Subcutaneous abdominal adipose tissue (tissue), 5 donors: ENCODE results near the gene GFRA1.

ENCODE experiments used
- H3K27ac ChIP-seq: one replicate; pipeline ENCODE4 v1.7.0; 2013; ENCODE audit warnings: low read depth, mild to moderate bottlenecking, inconsistent platforms, low read length, moderate library complexity
- H3K27me3 ChIP-seq, 5 donors: one replicate each; pipeline ENCODE4 v1.7.0; 2013; ENCODE audit warnings: low read length in 5 of 5, inconsistent platforms in 1 of 5; ENCODE audit not compliant: control insufficient read depth in 5 of 5, insufficient read depth in 4 of 5
- H3K36me3 ChIP-seq, 5 donors: one replicate each; pipeline ENCODE4 v1.7.0; 2013; ENCODE audit warnings: low read length in 5 of 5; ENCODE audit not compliant: control insufficient read depth in 5 of 5, insufficient read depth in 5 of 5
- H3K4me1 ChIP-seq, 5 donors: one replicate each; pipeline ENCODE4 v1.7.0; 2013; ENCODE audit warnings: low read length in 5 of 5, mild to moderate bottlenecking in 3 of 5, moderate library complexity in 1 of 5; ENCODE audit not compliant: control insufficient read depth in 5 of 5, insufficient read depth in 5 of 5
- H3K4me3 ChIP-seq, 5 donors: one replicate each; pipeline ENCODE4 v1.7.0; 2013; ENCODE audit warnings: low read length in 5 of 5, low read depth in 1 of 5
- H3K9ac ChIP-seq, 5 donors: one replicate each; pipeline ENCODE4 v1.7.0; 2013; ENCODE audit warnings: low read length in 5 of 5, mild to moderate bottlenecking in 4 of 5, moderate library complexity in 3 of 5
- H3K9me3 ChIP-seq, 5 donors: one replicate each; pipeline ENCODE4 v1.7.0; 2013; ENCODE audit warnings: low read length in 5 of 5; ENCODE audit not compliant: control insufficient read depth in 5 of 5
- donor health status: healthy.
- donor health status: healthy.
- donor health status: healthy.
- donor health status: healthy.
- donor health status: healthy.

Gene GFRA1

DNA sequence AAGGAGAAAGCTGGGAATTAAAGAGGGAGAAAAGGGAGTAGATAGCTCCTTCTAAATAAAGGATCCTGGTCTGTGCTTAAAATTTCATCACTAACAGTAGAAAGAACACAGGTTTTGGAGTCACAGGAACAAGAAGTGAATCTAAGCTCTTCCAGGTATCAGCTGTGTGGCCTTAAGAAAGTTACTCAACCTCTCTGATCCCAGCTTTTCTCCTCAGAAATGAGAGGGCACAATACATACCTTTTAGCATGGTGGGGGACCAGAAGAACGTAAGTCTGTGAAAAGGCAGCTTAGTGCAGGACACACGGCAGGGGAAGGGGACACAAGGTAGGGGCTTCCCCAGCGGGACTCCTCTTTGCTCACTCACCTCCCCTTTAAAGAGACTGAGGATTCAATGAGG, 13.4 kb downstream of the GFRA1 start:
- no peaks in the 10 kb centered on the region for H3K9me3 ChIP-seq
- no peak overlapping the region for H3K4me3 ChIP-seq
- H3K9ac ChIP-seq = no peak overlapping the region
- no peaks in the 10 kb centered on the region for H3K36me3 ChIP-seq
- no peak overlapping the region for H3K27ac ChIP-seq
- H3K4me1 ChIP-seq = peaks cover 0 to 4% (median 0%) of the 10 kb centered on the region in 5 donors
- H3K27me3 ChIP-seq = peaks cover 0 to 3% (median 0%) of the 10 kb centered on the region in 5 donors

DNA sequence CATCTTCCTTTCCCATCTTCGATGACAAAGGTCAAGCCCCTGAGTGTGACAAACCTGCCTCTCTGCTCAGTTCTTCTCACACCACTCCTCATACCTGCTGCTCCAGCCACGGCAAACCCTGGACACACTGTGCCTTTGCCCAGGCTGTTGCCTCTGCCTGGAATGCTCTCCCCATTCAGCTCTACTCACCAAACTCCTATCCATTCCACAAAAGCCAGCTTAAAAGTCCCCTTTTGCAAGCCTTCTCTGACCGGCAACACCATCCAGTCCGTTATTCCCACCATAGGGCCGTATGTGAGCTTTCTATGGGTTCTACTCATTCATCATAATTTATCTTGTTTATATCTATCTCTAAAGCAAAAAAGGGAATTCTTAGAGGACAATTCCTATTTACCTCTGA, 15.2 kb downstream of the GFRA1 start:
- H3K27ac ChIP-seq = no peak overlapping the region
- no peaks in the 10 kb centered on the region for H3K36me3 ChIP-seq
- peaks cover 0 to 8% (median 0%) of the 10 kb centered on the region in 5 donors for H3K4me1 ChIP-seq
- H3K27me3 ChIP-seq = peaks cover 0 to 3% (median 0%) of the 10 kb centered on the region in 5 donors
- H3K9me3 ChIP-seq = no peaks in the 10 kb centered on the region
- no peak overlapping the region for H3K4me3 ChIP-seq
- H3K9ac ChIP-seq = no peak overlapping the region

DNA sequence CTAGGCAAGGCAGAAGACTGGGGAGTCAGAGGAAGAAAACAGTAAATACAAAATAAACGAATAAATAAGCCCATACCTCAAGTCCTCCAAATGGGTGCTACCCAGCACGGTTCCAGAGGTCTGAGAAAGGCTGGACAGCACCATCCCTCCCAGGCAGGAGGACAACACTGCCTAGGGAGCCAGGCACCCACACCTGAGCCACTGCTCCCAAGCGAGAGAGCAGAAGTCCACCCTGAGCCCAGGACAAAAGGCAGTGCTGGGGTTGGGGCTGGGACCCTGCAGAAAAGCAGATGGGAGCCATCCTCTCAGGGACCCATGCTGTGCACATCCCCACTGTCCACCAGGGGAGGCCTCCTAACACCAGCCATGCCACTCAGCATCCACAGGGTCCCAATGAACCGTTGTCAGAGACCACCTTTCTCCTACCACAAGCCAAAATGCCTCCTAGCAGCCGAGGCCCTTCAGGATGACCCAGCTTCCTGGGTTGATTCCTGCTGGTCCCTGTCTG, 16.2 kb downstream of the GFRA1 start:
- H3K9ac ChIP-seq = no peak overlapping the region
- H3K4me1 ChIP-seq = peaks cover 0 to 8% (median 0%) of the 10 kb centered on the region in 5 donors
- no peaks in the 10 kb centered on the region for H3K9me3 ChIP-seq
- peaks cover 0 to 3% (median 0%) of the 10 kb centered on the region in 5 donors for H3K27me3 ChIP-seq
- H3K27ac ChIP-seq = no peak overlapping the region
- no peaks in the 10 kb centered on the region for H3K36me3 ChIP-seq
- H3K4me3 ChIP-seq = no peak overlapping the region

DNA sequence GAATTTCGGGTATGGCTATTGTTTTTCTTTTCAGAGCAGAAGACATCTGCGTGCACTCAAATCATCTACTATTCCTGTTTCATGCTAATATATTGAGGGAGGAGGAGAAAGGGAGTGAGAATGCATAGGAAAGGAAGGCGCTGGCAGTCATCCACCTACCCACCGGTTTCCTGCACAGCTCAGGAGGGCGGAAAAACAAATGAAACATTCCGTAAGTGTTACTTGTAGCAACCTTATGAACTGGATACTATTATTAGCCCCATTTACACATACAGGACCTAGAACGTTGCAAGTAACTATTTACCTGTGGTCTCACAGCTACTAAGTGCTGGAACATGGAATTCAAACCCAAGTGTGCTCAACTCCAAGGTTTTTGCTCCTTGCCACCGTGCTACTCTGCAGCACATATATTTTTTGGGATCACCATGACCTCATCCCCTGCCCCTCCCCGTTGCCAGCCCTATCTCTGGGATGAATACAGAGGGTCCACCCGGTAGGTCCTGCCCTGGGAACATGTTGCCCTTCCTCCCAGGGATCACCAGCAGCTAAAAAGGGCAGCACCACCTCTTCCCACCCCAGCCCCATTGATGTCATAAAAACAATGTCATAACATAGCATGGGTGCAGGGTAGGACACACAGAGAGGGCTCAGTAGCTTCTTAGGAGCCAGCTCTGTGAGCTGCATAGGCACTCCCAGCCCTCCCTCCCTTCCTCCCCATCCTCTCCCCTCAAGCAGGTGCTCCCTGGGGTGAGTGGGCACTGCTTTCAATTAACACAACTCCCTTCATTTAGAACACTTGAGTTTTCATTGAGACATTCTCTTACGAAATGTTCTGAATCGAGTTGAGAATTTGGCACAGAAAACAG, 16.9 kb downstream of the GFRA1 start:
- H3K9me3 ChIP-seq = no peaks in the 10 kb centered on the region
- H3K27me3 ChIP-seq = peaks cover 0 to 3% (median 0%) of the 10 kb centered on the region in 5 donors
- no peak overlapping the region for H3K27ac ChIP-seq
- no peak overlapping the region for H3K9ac ChIP-seq
- H3K4me3 ChIP-seq = no peak overlapping the region
- no peaks in the 10 kb centered on the region for H3K36me3 ChIP-seq
- H3K4me1 ChIP-seq = peaks cover 0 to 8% (median 0%) of the 10 kb centered on the region in 5 donors

DNA sequence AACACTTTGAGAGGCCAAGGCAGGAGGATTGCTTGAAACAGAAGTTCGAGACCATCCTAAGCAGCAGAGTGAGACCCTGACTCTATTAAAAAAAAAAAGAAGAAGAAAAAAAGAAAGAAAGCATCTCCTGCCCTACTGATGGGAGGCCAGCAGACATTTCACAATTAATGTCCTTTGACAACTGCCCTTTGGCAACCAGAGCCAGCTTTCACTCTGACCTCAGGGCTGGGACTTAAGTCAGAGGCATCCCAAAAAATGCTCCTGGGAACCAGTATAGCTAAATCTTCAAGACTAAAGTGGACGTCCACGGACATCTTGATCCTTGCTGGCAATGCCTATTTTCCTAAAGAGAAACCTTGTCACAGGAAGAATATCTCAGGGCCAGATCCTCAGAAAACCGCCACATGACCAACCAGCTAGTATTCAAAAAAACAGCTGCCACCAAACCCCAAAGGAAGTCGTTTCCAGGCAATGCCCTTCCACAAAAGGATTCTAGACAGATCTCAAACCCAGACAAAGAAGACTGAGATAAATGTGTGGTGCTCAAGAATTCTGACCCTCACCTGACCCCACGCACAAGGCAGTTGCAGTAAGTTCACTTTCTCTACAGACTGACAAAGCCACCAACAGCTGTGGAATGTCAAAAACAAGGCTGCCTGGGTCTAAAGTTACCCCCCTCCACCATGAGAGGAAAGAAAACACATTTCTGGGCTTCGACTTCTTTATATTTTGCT, 18.4 kb downstream of the GFRA1 start:
- peaks cover 0 to 8% (median 0%) of the 10 kb centered on the region in 5 donors for H3K4me1 ChIP-seq
- no peaks in the 10 kb centered on the region for H3K36me3 ChIP-seq
- peaks cover 0 to 3% (median 0%) of the 10 kb centered on the region in 5 donors for H3K27me3 ChIP-seq
- H3K9me3 ChIP-seq = no peaks in the 10 kb centered on the region
- H3K9ac ChIP-seq = no peak overlapping the region
- no peak overlapping the region for H3K27ac ChIP-seq
- H3K4me3 ChIP-seq = no peak overlapping the region

DNA sequence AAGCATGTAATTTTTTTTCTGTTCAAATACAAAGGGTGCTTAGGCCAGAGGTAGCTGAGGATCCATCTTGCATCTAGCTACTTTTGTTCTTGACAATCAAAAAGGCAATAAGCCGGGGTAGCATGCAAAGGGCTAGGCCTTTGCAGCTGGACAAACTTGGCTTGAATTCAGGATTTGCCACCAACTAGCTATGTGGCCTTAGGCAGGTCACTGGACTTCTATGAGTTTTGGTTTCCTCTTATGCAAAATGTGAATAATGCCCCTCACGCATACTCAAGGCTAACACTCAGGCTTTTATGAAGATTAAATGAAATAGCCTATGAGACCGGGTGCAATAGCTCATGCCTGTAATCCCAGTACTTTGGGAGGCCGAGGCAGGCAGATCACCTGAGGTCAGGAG, 19.3 kb downstream of the GFRA1 start:
- H3K27ac ChIP-seq = no peak overlapping the region
- H3K4me3 ChIP-seq = no peak overlapping the region
- H3K36me3 ChIP-seq = no peaks in the 10 kb centered on the region
- peaks cover 0 to 3% (median 0%) of the 10 kb centered on the region in 5 donors for H3K27me3 ChIP-seq
- no peak overlapping the region for H3K9ac ChIP-seq
- H3K4me1 ChIP-seq = peaks cover 0 to 8% (median 0%) of the 10 kb centered on the region in 5 donors
- H3K9me3 ChIP-seq = no peaks in the 10 kb centered on the region

DNA sequence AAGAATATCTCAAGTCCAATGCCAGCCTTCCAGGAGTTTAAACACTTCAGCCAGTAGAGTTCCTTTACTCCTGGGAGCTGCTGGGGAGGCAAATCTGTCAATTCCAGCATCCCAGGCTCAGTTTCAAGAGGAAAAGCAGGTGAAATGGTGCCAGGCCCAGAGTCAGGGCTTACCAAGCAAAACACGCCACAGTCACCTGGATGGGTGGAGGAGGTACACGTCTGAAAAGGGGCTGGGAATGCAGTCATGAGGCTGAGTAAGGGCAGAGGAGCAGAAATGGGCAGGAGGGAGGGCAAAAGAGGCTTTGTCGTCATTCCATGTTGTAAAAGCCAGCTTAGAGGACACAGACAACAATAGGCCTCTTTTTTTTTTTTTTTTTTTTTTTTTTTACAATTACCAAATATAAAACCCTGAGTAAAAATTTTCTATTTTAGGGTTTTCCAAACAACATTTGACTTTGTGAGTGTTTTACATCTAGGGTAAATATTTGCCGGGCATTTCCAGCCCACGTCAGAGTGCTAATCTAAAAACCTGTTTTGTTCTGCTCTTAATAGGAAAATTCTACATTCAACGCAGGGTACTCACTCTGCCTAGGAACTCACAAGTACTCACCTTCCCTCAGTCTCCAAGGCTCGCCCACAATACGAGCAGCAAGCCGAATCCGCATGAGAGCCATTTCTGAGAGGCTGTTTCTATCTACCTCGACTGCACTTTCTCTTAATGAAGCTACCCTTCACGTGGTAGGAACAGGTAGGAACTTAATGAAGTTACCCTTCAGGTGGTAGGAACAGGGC, 21.2 kb downstream of the GFRA1 start:
- no peaks in the 10 kb centered on the region for H3K9me3 ChIP-seq
- H3K4me1 ChIP-seq = peaks cover 0 to 8% (median 0%) of the 10 kb centered on the region in 5 donors
- no peak overlapping the region for H3K9ac ChIP-seq
- no peaks in the 10 kb centered on the region for H3K36me3 ChIP-seq
- no peak overlapping the region for H3K4me3 ChIP-seq
- no peaks in the 10 kb centered on the region for H3K27me3 ChIP-seq
- H3K27ac ChIP-seq = no peak overlapping the region

DNA sequence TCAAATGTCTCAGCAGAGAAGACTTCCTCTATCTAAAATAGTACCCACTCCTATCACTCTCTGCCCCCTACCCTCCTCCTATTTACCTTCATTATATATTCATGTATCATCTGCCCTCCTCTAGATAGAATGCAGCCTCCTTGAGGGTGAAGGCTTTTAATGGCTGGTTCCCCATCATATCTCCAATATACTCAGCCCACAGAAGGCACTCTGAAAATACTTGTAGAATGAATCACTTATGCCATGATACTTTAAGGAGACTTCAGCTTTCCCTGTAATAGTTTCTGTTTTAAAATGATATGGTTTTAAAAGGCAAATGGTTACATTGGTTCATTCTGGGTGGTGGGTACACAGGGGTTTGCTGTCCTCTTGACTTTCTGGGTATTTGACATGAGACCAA, 25.3 kb downstream of the GFRA1 start:
- Histone ChIP-seq H3K27me3 (no peaks in the 10 kb centered on the region), H3K9ac (no peak overlapping the region), H3K4me1 (no peaks in the 10 kb centered on the region), H3K27ac (no peak overlapping the region), H3K36me3 (no peaks in the 10 kb centered on the region), H3K4me3 (no peak overlapping the region), H3K9me3 (no peaks in the 10 kb centered on the region)

DNA sequence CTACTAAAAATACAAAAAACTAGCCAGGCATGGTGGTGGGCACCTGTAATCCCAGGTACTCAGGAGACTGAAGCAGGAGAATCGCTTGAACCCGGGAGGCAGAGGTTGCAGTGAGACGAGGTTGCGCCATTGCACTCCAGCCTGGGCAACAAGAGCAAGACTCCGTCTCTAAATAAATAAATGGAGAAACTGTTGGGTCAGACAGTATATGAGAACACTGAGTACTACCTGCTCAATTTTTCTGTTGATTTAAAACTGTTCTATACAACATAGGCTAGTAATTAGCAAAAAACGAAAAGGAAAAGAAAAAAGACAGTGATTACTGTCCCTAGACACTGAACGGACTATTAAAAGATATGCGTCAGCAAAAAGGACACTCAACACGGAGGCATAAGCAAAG, 26.7 kb downstream of the GFRA1 start:
- H3K4me1 ChIP-seq = peaks cover 0 to 4% (median 0%) of the 10 kb centered on the region in 5 donors
- no peaks in the 10 kb centered on the region for H3K36me3 ChIP-seq
- H3K9me3 ChIP-seq = no peaks in the 10 kb centered on the region
- no peak overlapping the region for H3K9ac ChIP-seq
- H3K27me3 ChIP-seq = peaks cover 0 to 5% (median 0%) of the 10 kb centered on the region in 5 donors
- no peak overlapping the region for H3K27ac ChIP-seq
- H3K4me3 ChIP-seq = no peak overlapping the region
